ENCODE data around the gene CNTN4. TPM values are rescaled to one million over a fixed set of nuclear protein-coding genes. Genes with fewer than 3 reads are reported as not detected.

The CNTN4 gene
- total and polyA plus RNA-seq, 2 of the 8 experiments (the other 6 are each of a cell fraction or from before 2014, with no cell fraction given) = 0.41 to 2.2 TPM

GRCh38 chr3:2356298-2356950, 257.8 kb downstream of the CNTN4 start:
- peak; percentile 13 for FAIRE-seq
- Histone ChIP-seq H3K23me2 (ENCODE audit: low read depth, low read length) (no peaks in the 10 kb centered on the region), H4K8ac (ENCODE audit: extremely low read depth, insufficient read depth, low read length) (no peak overlapping the region), H2BK12ac (ENCODE audit: low read depth, low read length) (no peak overlapping the region), H3K27ac (ENCODE audit: low read depth, low read length) (no peak overlapping the region), H3K4me2 (ENCODE audit: insufficient read depth in 1 of 2, low read depth in 2 of 2, low read length in 2 of 2) (no peak overlapping the region), H3K9ac (replicated peaks in 1 of 4; ENCODE audit: extremely low read depth in 1 of 4, low read depth in 3 of 4, low read length in 3 of 4) (no peak overlapping the region), H4K5ac (ENCODE audit: insufficient read length, low read depth, low read length) (no peak overlapping the region), H3K14ac (ENCODE audit: insufficient read length) (no peak overlapping the region), H3K18ac (ENCODE audit: extremely low read depth, low read length) (no peak overlapping the region), H4K91ac (replicated peaks; ENCODE audit: insufficient read length, low read length) (no peak overlapping the region), H2BK15ac (ENCODE audit: low read length) (no peak overlapping the region), H3K36me3 (ENCODE audit: control insufficient read depth in 2 of 4, insufficient read depth in 4 of 4, low read length in 3 of 4) (peaks cover 0 to 8% (median 0%) of the 10 kb centered on the region in 4 experiments; a peak in 1 of 8 replicates), H3K4me3 (ENCODE audit: extremely low read depth in 1 of 4, insufficient read depth in 2 of 4, low read depth in 3 of 4, low read length in 4 of 4) (no peak overlapping the region), H2AK5ac (ENCODE audit: low read depth, low read length) (no peak overlapping the region), H2AFZ (ENCODE audit: low read length) (no peak overlapping the region), H3K56ac (replicated peaks; ENCODE audit: insufficient read length, low read depth, low read length) (no peak overlapping the region), H3K4ac (replicated peaks; ENCODE audit: insufficient read length, low read depth, low read length) (no peak overlapping the region), H3K23ac (ENCODE audit: insufficient read length) (no peak overlapping the region), H3K79me2 (ENCODE audit: control insufficient read depth in 1 of 2, insufficient read depth in 2 of 2, low read length in 2 of 2) (no peaks in the 10 kb centered on the region), H4K20me1 (replicated peaks in 1 of 2; ENCODE audit: control insufficient read depth in 1 of 2, insufficient read depth in 2 of 2, low read length in 2 of 2) (no peaks in the 10 kb centered on the region), H2BK5ac (ENCODE audit: low read depth, low read length) (no peak overlapping the region), H3K9me3 (ENCODE audit: insufficient read depth in 2 of 2, low read depth in 1 of 2, low read length in 1 of 2) (peaks cover 7 to 10% of the 10 kb centered on the region in 2 experiments; a peak in 3 of 4 replicates), H3K79me1 (ENCODE audit: low read depth, low read length) (no peaks in the 10 kb centered on the region), H3K27me3 (replicated peaks in 1 of 4; ENCODE audit: control insufficient read depth in 3 of 4, extremely low read depth in 1 of 4, insufficient read depth in 3 of 4, low read length in 3 of 4) (no peaks in the 10 kb centered on the region), H3K4me1 (replicated peaks in 1 of 4; ENCODE audit: control insufficient read depth in 3 of 4, insufficient read depth in 4 of 4, low read length in 3 of 4) (peaks cover 0 to 13% (median 5%) of the 10 kb centered on the region in 4 experiments; a peak in 4 of 7 replicates), H2BK20ac (ENCODE audit: low read length) (no peak overlapping the region), H2BK120ac (replicated peaks; ENCODE audit: low read depth, low read length) (no peak overlapping the region)
- no peak for DNase-seq (ENCODE audit: low read depth in 1 of 2, low spot score in 2 of 2)
- POLR2A ChIA-PET (ENCODE audit: partially characterized antibody) = no interaction called here
- TF ChIP-seq HDAC2 (IDR thresholded peaks at IDR 0.05; ENCODE audit: borderline replicate concordance in 1 of 2, low read depth in 2 of 2, low read length in 2 of 2) (no peak), E2F6 (IDR thresholded peaks at IDR 0.05) (no peak), SAP30 (IDR thresholded peaks at IDR 0.05; ENCODE audit: insufficient read depth, insufficient replicate concordance, low read length) (no peak), GABPA (IDR thresholded peaks at IDR 0.05; ENCODE audit: borderline replicate concordance, insufficient read depth, low read length) (no peak), POLR2A (IDR thresholded peaks at IDR 0.05; ENCODE audit: control extremely low read depth in 1 of 2, low read depth in 2 of 2, low read length in 2 of 2) (no peak), ZNF274 (IDR thresholded peaks at IDR 0.05; ENCODE audit: borderline replicate concordance, extremely low read depth, low read length) (no peak), EGR1 (IDR thresholded peaks at IDR 0.05; ENCODE audit: borderline replicate concordance, low read depth, low read length) (no peak), KDM1A (IDR thresholded peaks at IDR 0.05; ENCODE audit: borderline replicate concordance, low read length) (no peak)
- CTCF ChIA-PET (ENCODE audit: partially characterized antibody) = interaction anchor here (0.9 kb wide), 1 partner anchor 249 kb away, joined by 3 read pairs; no protein-coding TSS in a partner anchor
- 96% methylated on average over 3 of the region's 3 CpGs; no CpG with 5 or more reads in 1 of the 2 experiments for WGBS, 2 experiments (ENCODE audit: extremely low coverage in 1 of 2, insufficient coverage in 1 of 2, insufficient read length in 1 of 2, insufficient replicate concordance in 2 of 2, low coverage in 1 of 2, low lambda C conversion rate in 2 of 2, missing lambda C conversion rate in 1 of 2)
